K562 (cell line): ENCODE measurements around the gene SOX8. TPM values are rescaled to one million over a fixed set of nuclear protein-coding genes. Genes with fewer than 3 reads are reported as not detected.

Experiments
- CHD2 ChIP-seq: IDR thresholded peaks from 2 replicates; pipeline ENCODE4 v1.6.1; 2011; ENCODE audit warnings: low read depth, low read length
- EGR1 ChIP-seq: fragments of 450-650 bp; conservative IDR thresholded peaks from 2 replicates; pipeline ENCODE4 v1.6.1; 2017; ENCODE audit warnings: mild to moderate bottlenecking
- EP400 ChIP-seq: fragments of 450-650 bp; IDR thresholded peaks from 2 replicates; pipeline ENCODE4 v1.6.1; 2017; ENCODE audit warnings: antibody characterized with exemption, mild to moderate bottlenecking, moderate library complexity
- FOXK1 ChIP-seq: sonication (generic); formaldehyde crosslinking; IDR thresholded peaks from 2 replicates; pipeline ENCODE4 v1.8.0; 2022; ENCODE audit warnings: missing genetic modification reagents, mild to moderate bottlenecking, borderline replicate concordance
- FOXP1 ChIP-seq: sonication (generic); formaldehyde crosslinking; IDR thresholded peaks from 2 replicates; pipeline ENCODE4 v1.8.0; 2022; ENCODE audit warnings: mild to moderate bottlenecking, missing genetic modification reagents
- HEY1 ChIP-seq: fragments of 250-450 bp; sonication (Bioruptor Pico); IDR thresholded peaks from 2 replicates; pipeline ENCODE4 v1.5.0; 2020; ENCODE audit warnings: mild to moderate bottlenecking, moderate library complexity, borderline replicate concordance
- JUN ChIP-seq, 2 experiments: sonication (generic) in 1 of 2; formaldehyde crosslinking in 1 of 2; IDR thresholded peaks; 2 replicates each; pipeline versions ENCODE4 v1.6.1 to v1.8.0; 2012 to 2022; ENCODE audit warnings: borderline replicate concordance in 2 of 2, mild to moderate bottlenecking in 2 of 2, improper control_type of control experiment in 1 of 2, low read depth in 1 of 2, low read length in 1 of 2, missing genetic modification reagents in 1 of 2
- TCF3 ChIP-seq: sonication (generic); formaldehyde crosslinking; IDR thresholded peaks from 2 replicates; pipeline ENCODE4 v1.4.0; 2020; ENCODE audit warnings: mild to moderate bottlenecking, missing genetic modification reagents
- ZBED1 ChIP-seq: IDR thresholded peaks from 2 replicates; pipeline ENCODE4 v1.6.1; 2014
- polyA plus RNA-seq, 8 experiments: library from polyadenylated mRNA; depleted of rRNA in 4 of 8; stranded (reverse) in 5 of 8; unstranded in 3 of 8; fragments of >200 nt; fragmentation: Nextera tagmentation in 2 of 8; fragmentation: Illumina TruSeq in 1 of 8; extraction: Ambion mirVana in 2 of 8; extraction: Trizol in 1 of 8; gene quantifications; 2 replicates each; pipeline versions ENCODE4 v1.2.1 to v1.2.3, GENCODE V29; 2011 to 2014; ENCODE audit warnings: inconsistent platforms in 1 of 8, missing spikeins in 1 of 8
- total RNA-seq, 7 experiments: library from RNA; depleted of rRNA in 6 of 7; stranded (reverse); fragments of >200 nt in 6 of 7; fragmentation: Illumina TruSeq in 2 of 7; extraction: Trizol in 2 of 7; gene quantifications; 2 replicates each; pipeline versions ENCODE4 v1.2.1 to v1.2.3, GENCODE V29; 2011 to 2021; ENCODE audit warnings: low replicate concordance in 1 of 7
- TF ChIP-seq, protein P1 (sequence below): fragments of 450-650 bp; formaldehyde crosslinking; IDR thresholded peaks from 2 replicates; pipeline ENCODE4 v1.4.0; 2020; ENCODE audit warnings: mild to moderate bottlenecking, moderate library complexity
- TF ChIP-seq, protein P2 (sequence below): fragments of 450-650 bp; IDR thresholded peaks from 2 replicates; pipeline ENCODE4 v1.6.1; 2016; ENCODE audit warnings: low read depth, mild to moderate bottlenecking, moderate library complexity
- TF ChIP-seq, protein P3 (sequence below): fragments of 250-450 bp; sonication (Bioruptor Pico); IDR thresholded peaks from 2 replicates; pipeline ENCODE4 v1.4.0; 2020; ENCODE audit warnings: mild to moderate bottlenecking
- TF ChIP-seq, protein P4 (sequence below): sonication (generic); formaldehyde crosslinking; IDR thresholded peaks from 2 replicates; pipeline ENCODE4 v1.8.0; 2022; ENCODE audit warnings: missing genetic modification reagents, mild to moderate bottlenecking, moderate library complexity, borderline replicate concordance
- TF ChIP-seq, protein P5 (sequence below): sonication (generic); formaldehyde crosslinking; IDR thresholded peaks from 2 replicates; pipeline ENCODE4 v1.8.1; 2023; ENCODE audit warnings: missing genetic modification reagents, mild to moderate bottlenecking, borderline replicate concordance
- TF ChIP-seq, protein P6 (sequence below): fragments of 200-800 bp; sonication (Bioruptor generic); IDR thresholded peaks from 2 replicates; pipeline ENCODE4 v1.6.1; 2017; ENCODE audit warnings: missing genetic modification characterization, missing compliant biosample characterization

SOX8 gene
- total and polyA plus RNA-seq, 9 of the 15 experiments (the other 6 are each of a cell fraction or from before 2014, with no cell fraction given), result 0.07 to 0.15 (median 0.15) TPM; not detected in 6

DNA sequence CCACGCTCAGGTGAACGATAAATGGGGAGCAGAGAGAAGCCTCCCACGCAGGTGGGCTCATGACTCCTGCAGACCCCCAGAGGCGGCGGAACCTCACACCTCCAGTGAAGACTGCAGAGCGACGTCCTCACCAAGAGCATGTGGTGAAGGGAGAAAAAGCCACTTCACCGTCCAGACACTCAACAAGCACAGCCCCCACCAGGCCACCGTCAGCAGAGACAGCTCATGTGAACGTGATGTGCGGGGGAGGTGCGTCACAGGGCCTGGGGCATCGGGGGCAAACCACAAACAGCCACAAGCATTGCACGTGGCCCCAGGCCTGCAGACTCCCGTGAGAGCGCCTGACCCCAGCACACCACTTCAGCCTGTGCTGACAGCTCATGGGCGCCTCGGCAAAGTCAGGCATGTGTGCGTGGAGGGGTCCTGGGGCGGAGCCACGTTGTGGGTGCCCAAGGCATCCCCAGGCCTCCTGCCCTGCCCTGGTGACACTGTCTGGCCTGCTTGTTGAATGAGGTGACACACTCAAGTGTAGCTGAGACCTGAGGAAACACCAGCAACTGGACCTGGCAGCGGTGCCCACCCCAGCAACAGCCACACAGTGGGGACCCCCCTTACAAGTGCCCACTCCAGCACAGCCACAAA is 29.8 kb upstream of the SOX8 start (continued):
- TF ChIP-seq, protein P1, sequence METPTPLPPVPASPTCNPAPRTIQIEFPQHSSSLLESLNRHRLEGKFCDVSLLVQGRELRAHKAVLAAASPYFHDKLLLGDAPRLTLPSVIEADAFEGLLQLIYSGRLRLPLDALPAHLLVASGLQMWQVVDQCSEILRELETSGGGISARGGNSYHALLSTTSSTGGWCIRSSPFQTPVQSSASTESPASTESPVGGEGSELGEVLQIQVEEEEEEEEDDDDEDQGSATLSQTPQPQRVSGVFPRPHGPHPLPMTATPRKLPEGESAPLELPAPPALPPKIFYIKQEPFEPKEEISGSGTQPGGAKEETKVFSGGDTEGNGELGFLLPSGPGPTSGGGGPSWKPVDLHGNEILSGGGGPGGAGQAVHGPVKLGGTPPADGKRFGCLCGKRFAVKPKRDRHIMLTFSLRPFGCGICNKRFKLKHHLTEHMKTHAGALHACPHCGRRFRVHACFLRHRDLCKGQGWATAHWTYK (CRISPR knock-in tag), result peak; percentile 77
- TF ChIP-seq, protein P2, sequence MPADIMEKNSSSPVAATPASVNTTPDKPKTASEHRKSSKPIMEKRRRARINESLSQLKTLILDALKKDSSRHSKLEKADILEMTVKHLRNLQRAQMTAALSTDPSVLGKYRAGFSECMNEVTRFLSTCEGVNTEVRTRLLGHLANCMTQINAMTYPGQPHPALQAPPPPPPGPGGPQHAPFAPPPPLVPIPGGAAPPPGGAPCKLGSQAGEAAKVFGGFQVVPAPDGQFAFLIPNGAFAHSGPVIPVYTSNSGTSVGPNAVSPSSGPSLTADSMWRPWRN, result peak; percentile 95
- peak; percentile 84; the same call in 1 of the 2 replicates for TF ChIP-seq FOXK1
- TF ChIP-seq, protein P3, sequence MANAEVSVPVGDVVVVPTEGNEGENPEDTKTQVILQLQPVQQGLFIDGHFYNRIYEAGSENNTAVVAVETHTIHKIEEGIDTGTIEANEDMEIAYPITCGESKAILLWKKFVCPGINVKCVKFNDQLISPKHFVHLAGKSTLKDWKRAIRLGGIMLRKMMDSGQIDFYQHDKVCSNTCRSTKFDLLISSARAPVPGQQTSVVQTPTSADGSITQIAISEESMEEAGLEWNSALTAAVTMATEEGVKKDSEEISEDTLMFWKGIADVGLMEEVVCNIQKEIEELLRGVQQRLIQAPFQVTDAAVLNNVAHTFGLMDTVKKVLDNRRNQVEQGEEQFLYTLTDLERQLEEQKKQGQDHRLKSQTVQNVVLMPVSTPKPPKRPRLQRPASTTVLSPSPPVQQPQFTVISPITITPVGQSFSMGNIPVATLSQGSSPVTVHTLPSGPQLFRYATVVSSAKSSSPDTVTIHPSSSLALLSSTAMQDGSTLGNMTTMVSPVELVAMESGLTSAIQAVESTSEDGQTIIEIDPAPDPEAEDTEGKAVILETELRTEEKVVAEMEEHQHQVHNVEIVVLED (CRISPR knock-in tag), result peak; percentile 70
- TF ChIP-seq, protein P4, sequence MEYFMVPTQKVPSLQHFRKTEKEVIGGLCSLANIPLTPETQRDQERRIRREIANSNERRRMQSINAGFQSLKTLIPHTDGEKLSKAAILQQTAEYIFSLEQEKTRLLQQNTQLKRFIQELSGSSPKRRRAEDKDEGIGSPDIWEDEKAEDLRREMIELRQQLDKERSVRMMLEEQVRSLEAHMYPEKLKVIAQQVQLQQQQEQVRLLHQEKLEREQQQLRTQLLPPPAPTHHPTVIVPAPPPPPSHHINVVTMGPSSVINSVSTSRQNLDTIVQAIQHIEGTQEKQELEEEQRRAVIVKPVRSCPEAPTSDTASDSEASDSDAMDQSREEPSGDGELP, result peak; percentile 84; the same call in 1 of the 2 replicates
- peak; percentile 37 for TF ChIP-seq TCF3 (CRISPR knock-in tag)
- peak; percentile 12; the same call in 1 of the 2 replicates for TF ChIP-seq JUN (IDR thresholded peaks at IDR 0.05; ENCODE audit: borderline replicate concordance, low read depth, low read length)
- peak; percentile 91; the same call in 1 of the 2 replicates for TF ChIP-seq JUN (CRISPR knock-in tag; IDR thresholded peaks at IDR 0.05; ENCODE audit: borderline replicate concordance)
- TF ChIP-seq, protein P5, sequence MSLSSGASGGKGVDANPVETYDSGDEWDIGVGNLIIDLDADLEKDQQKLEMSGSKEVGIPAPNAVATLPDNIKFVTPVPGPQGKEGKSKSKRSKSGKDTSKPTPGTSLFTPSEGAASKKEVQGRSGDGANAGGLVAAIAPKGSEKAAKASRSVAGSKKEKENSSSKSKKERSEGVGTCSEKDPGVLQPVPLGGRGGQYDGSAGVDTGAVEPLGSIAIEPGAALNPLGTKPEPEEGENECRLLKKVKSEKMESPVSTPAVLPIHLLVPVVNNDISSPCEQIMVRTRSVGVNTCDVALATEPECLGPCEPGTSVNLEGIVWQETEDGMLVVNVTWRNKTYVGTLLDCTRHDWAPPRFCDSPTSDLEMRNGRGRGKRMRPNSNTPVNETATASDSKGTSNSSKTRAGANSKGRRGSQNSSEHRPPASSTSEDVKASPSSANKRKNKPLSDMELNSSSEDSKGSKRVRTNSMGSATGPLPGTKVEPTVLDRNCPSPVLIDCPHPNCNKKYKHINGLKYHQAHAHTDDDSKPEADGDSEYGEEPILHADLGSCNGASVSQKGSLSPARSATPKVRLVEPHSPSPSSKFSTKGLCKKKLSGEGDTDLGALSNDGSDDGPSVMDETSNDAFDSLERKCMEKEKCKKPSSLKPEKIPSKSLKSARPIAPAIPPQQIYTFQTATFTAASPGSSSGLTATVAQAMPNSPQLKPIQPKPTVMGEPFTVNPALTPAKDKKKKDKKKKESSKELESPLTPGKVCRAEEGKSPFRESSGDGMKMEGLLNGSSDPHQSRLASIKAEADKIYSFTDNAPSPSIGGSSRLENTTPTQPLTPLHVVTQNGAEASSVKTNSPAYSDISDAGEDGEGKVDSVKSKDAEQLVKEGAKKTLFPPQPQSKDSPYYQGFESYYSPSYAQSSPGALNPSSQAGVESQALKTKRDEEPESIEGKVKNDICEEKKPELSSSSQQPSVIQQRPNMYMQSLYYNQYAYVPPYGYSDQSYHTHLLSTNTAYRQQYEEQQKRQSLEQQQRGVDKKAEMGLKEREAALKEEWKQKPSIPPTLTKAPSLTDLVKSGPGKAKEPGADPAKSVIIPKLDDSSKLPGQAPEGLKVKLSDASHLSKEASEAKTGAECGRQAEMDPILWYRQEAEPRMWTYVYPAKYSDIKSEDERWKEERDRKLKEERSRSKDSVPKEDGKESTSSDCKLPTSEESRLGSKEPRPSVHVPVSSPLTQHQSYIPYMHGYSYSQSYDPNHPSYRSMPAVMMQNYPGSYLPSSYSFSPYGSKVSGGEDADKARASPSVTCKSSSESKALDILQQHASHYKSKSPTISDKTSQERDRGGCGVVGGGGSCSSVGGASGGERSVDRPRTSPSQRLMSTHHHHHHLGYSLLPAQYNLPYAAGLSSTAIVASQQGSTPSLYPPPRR (CRISPR knock-in tag), result peak; percentile 94; the same call in 1 of the 2 replicates
- TF ChIP-seq EGR1, result peak; percentile 69
- TF ChIP-seq HEY1 (CRISPR knock-in tag), result no peak
- peak; percentile 84; the same call in 1 of the 2 replicates for TF ChIP-seq ZBED1
- no peak for TF ChIP-seq CHD2
- TF ChIP-seq, protein P6, sequence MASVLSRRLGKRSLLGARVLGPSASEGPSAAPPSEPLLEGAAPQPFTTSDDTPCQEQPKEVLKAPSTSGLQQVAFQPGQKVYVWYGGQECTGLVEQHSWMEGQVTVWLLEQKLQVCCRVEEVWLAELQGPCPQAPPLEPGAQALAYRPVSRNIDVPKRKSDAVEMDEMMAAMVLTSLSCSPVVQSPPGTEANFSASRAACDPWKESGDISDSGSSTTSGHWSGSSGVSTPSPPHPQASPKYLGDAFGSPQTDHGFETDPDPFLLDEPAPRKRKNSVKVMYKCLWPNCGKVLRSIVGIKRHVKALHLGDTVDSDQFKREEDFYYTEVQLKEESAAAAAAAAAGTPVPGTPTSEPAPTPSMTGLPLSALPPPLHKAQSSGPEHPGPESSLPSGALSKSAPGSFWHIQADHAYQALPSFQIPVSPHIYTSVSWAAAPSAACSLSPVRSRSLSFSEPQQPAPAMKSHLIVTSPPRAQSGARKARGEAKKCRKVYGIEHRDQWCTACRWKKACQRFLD (CRISPR knock-in tag), result peak; percentile 91
- no peak for TF ChIP-seq EP400
- TF ChIP-seq FOXP1 (CRISPR knock-in tag), result peak; percentile 90; the same call in 1 of the 2 replicates
